Measurements from ENCODE around the gene PSAPL1. TPM values are rescaled to one million over a fixed set of nuclear protein-coding genes. Genes with fewer than 3 reads are reported as not detected.

The PSAPL1 gene
- total RNA-seq, 4 donors from 2014 or later, result not detected

DNA sequence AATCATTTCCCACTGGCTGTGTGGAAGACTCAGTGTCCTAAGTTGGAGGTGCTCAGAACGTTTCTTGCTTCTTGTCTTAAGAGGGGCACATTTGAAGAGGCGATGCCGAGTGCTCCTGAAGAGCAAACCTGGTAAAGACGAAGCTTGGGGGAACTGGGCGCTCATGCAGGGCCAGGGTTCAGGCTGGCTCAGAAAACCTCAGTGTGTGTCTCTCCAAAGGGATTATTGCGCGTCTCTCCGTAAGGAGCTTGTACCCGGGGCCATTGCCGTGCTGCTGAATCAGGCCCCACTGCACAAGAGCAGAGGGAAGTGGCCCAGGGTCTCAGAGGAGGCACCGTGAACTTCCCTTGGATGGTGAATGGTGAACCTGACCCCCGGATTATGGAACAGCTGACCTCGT lies 44.4 kb downstream of the PSAPL1 start:
- TF ChIP-seq, protein P1, sequence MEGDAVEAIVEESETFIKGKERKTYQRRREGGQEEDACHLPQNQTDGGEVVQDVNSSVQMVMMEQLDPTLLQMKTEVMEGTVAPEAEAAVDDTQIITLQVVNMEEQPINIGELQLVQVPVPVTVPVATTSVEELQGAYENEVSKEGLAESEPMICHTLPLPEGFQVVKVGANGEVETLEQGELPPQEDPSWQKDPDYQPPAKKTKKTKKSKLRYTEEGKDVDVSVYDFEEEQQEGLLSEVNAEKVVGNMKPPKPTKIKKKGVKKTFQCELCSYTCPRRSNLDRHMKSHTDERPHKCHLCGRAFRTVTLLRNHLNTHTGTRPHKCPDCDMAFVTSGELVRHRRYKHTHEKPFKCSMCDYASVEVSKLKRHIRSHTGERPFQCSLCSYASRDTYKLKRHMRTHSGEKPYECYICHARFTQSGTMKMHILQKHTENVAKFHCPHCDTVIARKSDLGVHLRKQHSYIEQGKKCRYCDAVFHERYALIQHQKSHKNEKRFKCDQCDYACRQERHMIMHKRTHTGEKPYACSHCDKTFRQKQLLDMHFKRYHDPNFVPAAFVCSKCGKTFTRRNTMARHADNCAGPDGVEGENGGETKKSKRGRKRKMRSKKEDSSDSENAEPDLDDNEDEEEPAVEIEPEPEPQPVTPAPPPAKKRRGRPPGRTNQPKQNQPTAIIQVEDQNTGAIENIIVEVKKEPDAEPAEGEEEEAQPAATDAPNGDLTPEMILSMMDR (IDR thresholded peaks at IDR 0.05), result no peak
- TF ChIP-seq POLR2A (IDR thresholded peaks at IDR 0.05), result no peak
- Histone ChIP-seq H3K9me3 (no peaks in the 10 kb centered on the region), H3K4me1 (peaks cover 0 to 5% of the 10 kb centered on the region in 2 donors), H3K36me3 (no peaks in the 10 kb centered on the region), H3K27ac (no peak overlapping the region), H3K4me3 (replicated peaks in 1 of 3) (no peak overlapping the region), H3K27me3 (no peaks in the 10 kb centered on the region)
- intact Hi-C loops (cut with DNase I), result no loop called here
- 84 to 92% methylated on average over 8 to 12 of the region's 13 CpGs for WGBS, 2 donors
- DNase-seq, result no peak

DNA sequence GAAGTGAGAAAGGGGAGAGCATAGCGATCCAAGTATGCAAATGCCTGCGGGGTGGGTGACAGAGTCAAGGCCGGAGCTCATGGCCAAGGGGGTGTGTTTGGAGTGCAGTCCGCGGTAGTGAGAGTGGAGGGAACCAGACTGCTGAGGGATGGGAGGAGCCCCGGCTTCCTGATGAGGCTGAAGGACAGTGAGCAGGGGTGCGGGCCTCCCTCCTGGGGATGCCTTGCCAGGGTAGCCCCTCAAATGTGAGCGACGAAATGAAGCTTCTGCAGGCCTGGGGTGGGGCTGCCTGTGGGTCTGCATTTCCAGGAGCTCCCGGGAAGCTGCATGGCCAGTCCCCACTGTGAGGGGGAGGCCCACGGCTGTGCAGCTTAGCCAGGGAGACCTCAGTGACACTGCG lies 45.0 kb downstream of the PSAPL1 start:
- no peak overlapping the region for H3K27ac ChIP-seq
- intact Hi-C loops (cut with DNase I), result no loop called here
- peaks cover 0 to 5% of the 10 kb centered on the region in 2 donors for H3K4me1 ChIP-seq
- H3K27me3 ChIP-seq, result no peaks in the 10 kb centered on the region
- no peak overlapping the region for H3K4me3 ChIP-seq (replicated peaks in 1 of 3)
- no peaks in the 10 kb centered on the region for H3K9me3 ChIP-seq
- TF ChIP-seq, protein P1 (IDR thresholded peaks at IDR 0.05), result no peak
- TF ChIP-seq POLR2A (IDR thresholded peaks at IDR 0.05), result no peak
- no peaks in the 10 kb centered on the region for H3K36me3 ChIP-seq
- 66 to 77% methylated on average over 12 of the region's 12 CpGs for WGBS, 2 donors
- no peak for DNase-seq

DNA sequence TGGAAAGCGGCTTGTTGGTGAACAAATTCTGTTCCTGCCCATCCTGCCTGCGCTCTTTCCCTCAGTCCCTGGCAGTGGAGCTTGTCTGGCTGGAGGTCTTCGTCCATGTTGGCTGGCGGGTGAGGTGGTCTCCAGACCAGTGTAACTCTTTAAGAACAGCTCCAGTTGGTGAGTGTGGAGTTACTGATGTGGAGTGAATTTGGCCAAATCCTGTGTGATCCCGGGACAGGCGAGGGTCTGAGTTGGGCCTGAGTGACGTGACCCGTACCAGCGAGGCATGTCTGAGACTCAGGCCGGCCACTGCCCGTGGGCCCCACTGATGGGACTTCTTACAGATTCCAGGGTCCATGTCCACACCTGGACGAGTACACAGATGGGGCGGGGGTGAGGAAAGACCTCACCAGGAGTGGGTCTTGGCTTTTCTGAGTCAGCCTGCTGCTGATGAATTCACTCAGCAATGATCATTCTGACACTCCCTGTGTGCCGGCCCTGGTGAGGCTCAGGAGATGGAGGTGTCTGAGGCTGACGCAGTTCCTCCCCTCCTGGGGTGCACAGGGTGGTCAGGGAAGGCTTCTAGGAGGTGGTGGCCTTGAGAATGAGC lies 45.5 kb downstream of the PSAPL1 start:
- Histone ChIP-seq H3K27ac (no peak overlapping the region), H3K27me3 (no peaks in the 10 kb centered on the region), H3K36me3 (no peaks in the 10 kb centered on the region), H3K9me3 (no peaks in the 10 kb centered on the region), H3K4me1 (peaks cover 0 to 5% of the 10 kb centered on the region in 2 donors), H3K4me3 (replicated peaks in 1 of 3) (no peak overlapping the region)
- intact Hi-C loops (cut with DNase I), result no loop called here
- TF ChIP-seq, protein P1 (IDR thresholded peaks at IDR 0.05), result no peak
- no peak for TF ChIP-seq POLR2A (IDR thresholded peaks at IDR 0.05)
- WGBS, 2 donors, result 88 to 91% methylated on average over 12 to 14 of the region's 15 CpGs
- no peak for DNase-seq

DNA sequence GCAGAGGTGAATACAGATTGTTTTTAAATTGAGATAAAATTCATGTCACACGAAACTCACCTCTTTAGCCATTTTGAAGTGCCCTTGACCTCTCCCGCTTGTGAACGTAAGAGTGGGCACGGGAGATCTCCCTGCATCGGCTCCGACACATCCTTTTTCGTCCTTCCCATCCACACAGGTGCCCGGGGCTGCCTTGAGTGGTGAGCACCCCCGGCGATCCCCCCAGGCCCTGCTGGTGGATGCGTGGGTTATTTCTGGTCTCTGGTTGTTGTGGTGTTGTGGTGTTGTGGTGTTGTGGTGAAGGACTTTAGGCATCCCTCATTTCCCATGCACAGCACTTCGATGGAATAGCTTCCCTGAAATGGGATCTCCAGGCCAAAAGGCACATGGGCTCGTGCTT lies 46.1 kb downstream of the PSAPL1 start:
- Histone ChIP-seq H3K4me1 (peaks cover 0 to 5% of the 10 kb centered on the region in 2 donors), H3K36me3 (no peaks in the 10 kb centered on the region), H3K27me3 (no peaks in the 10 kb centered on the region), H3K27ac (no peak overlapping the region), H3K9me3 (no peaks in the 10 kb centered on the region), H3K4me3 (replicated peaks in 1 of 3) (no peak overlapping the region)
- intact Hi-C loops (cut with DNase I), result no loop called here
- WGBS, 2 donors, result 79 to 87% methylated on average over 12 to 13 of the region's 13 CpGs
- TF ChIP-seq, protein P1 (IDR thresholded peaks at IDR 0.05), result no peak
- TF ChIP-seq POLR2A (IDR thresholded peaks at IDR 0.05), result no peak
- no peak for DNase-seq

DNA sequence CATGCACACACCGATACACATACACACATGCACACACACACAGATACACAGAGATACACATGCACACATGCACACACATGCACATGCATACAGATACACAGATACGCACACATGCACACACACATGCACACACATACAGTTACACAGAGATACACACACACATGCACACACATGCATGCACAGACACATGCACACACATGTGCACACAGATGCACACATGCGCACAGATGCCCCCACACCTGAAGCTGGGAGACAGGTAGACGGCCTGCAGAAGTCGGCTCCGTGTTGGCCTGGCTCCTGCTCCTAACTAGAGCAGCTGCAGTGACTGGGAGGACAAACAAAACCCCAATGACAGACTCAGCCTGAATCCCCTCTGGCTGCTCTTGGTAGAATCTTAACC lies 46.8 kb downstream of the PSAPL1 start:
- intact Hi-C loops (cut with DNase I), result no loop called here
- no peak for TF ChIP-seq POLR2A (IDR thresholded peaks at IDR 0.05)
- TF ChIP-seq, protein P1 (IDR thresholded peaks at IDR 0.05), result no peak
- Histone ChIP-seq H3K36me3 (no peaks in the 10 kb centered on the region), H3K27ac (no peak overlapping the region), H3K27me3 (no peaks in the 10 kb centered on the region), H3K4me3 (replicated peaks in 1 of 3) (no peak overlapping the region), H3K4me1 (peaks cover 0 to 1% of the 10 kb centered on the region in 2 donors), H3K9me3 (no peaks in the 10 kb centered on the region)
- DNase-seq, result no peak
- WGBS, 2 donors, result 88 to 98% methylated on average over 3 to 5 of the region's 6 CpGs
